GM21447 (cell line): ENCODE measurements around the gene UBE2L3.
"Not testable (repeated sequence)": the region's sequence is repeated elsewhere in the genome, so short reads cannot be mapped to it uniquely, and the experiment has no call there.

Source experiments
- ATAC-seq: cut with Tn5 transposase; IDR thresholded peaks from one replicate; pipeline ENCODE4 v1.9.1; 2021; ENCODE audit not compliant: unreplicated experiment

UBE2L3 gene

DNA sequence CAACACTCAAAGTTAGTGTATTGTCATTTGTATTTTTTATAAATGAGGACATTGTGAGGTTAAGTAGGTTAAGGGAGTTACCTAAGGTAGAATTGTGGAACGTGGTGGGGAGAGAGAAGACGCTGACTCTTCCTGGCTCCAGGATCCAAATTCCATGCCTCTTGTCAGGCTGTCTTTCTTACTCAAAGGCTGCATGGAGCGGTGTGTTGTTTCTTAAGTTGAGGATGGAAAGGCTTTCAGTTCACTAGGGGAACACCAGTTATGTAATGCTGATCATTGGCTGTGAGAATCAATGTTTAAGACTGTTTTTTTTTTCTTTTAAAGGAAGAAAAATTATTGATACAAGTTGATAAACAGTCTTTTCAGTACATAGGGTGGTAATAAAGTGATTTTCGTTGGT is 2.9 kb downstream of the UBE2L3 start:
- ATAC-seq = no peak

DNA sequence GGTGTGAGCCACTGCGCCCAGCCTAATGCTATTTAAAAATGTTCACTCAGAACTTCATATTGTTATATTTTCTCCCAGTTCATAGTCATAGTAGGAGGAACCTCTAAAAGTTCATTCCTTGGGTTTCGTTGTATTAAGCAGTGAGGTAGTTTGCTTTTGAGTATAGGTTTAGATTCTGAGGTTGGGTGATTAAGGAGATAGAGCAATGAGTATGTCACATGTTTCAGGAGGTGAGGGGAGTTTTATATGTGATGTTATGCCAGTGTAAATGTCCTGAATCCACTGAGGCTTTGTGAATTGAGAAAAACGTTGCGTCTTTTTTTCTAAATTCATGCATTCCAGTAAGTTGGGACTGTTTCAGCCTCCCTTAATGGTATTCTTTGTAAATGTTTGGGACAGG is 4.2 kb downstream of the UBE2L3 start:
- no peak for ATAC-seq

DNA sequence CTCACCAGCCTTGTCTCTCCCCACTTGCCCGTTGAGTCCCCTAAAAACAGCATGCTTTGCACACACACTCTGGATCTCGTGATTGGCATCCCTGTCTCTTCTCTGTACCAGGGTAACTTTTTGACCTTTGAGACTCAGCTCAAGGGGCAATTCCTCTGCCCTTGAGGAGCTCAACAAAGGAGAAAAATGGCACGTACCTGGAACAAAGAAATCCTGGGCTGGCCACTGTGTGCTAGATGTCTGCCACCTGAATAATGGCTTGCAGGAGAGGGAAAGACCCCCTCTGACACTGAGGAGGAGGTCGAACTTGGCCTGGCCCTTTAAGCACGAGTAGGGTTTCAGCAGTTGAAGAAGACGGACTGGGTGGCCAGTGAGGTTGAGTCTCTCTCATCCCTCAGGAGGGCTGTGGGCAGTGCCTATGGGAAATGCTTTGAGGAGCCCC is 5.8 kb downstream of the UBE2L3 start:
- ATAC-seq = no peak

DNA sequence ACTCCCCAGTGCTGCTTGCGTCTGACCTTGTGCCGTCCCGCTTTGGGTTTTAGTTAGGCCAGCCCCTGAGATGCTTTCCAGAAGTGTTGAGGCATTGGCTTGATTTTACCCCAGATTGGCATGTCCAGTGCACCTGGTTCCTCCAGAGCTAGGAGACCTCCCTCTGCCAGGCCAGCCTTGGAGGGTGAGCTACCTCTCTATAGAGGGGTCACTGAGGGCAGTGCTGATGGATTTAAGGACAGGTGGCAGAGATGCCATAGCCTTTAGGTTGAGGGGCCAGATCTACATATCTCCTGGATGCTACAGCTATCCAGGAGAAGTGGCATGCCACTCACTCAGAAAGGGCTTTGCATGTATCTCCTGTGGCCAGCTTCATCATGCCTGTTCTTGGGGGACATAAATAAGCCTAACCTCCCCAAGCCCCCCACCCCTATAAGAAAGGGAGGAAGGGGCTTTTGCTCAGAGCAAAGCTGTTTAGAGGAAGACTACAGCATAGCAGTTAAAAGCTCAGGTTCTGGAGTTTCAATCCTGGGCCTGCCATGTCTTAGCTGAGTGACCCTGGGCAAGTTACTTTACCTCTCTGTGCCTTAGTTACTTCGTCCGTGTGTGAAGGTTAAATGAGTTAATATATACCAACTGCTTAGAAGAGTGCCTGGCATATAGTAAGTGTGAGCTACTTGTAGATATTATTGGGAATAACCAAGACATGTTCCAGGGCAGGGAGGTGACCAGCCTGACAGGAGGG is 6.4 kb downstream of the UBE2L3 start:
- no peak for ATAC-seq

DNA sequence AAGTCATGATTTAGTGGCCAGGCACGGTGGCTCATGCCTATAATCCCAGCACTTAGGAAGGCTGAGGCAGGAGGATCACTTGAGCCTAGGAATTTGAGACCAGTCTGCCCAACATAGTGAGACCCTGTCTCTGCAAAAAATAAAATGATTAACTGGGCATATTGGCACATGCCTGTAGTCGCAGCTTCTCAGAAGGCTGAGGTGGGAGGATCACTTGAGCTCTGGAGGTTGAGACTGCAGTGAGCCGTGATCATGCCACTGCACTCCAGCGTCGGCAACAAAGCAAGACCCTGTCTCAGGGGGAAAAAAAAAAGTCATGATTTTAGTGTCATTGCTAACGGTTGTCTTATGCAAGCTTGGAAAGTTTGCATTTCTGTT is 11.9 kb downstream of the UBE2L3 start:
- ATAC-seq = no peak

DNA sequence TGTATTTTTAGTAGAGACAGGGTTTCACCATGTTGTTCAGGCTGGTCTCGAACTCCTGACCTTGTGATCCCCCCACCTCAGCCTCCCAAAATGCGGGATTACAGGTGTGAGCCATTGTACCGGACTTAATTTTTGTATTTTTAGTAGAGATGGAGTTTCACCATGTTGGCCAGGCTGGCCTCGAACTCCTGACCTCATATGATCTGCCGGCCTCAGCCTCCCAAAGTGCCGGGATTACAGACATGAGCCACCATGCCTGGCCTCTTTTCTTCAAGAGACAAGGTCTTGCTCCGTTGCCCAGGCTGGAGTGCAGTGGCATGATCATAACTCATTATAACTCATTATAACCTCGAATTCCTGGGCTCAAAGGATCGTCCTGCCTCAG is 13.1 kb downstream of the UBE2L3 start:
- ATAC-seq = not testable (repeated sequence)

DNA sequence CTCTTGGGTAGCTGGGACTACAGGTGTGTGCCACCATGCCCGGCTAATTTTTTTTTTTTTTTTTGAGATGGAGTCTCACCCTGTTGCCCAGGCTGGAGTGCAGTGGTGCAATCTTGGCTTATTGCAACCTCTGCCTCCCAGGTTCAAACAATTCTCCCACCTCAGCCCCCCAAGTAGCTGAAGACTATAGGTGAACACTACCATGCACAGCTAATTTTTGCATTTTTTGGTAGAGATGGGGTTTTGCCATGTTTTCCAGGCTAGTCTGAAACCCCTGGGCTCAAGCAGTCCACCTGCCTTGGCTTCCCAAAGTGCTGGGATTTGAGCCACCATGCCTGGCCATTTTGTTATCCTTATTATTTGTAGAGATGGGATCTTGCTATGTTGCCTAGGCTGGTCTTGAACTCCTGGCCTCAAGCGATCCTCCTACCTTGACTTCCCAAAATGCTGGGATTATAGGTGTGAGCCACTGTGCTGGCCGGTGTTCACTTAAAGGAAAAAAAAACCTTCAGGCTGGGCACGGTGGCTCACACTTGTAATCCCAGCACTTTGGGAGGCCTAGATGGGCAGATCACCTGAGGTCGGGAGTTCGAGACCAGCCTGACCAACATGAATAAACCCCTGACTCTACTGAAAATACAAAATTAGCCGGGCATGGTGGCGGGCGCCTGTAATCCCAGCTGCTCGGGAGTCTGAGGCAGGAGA is 13.6 kb downstream of the UBE2L3 start:
- not testable (repeated sequence) for ATAC-seq

DNA sequence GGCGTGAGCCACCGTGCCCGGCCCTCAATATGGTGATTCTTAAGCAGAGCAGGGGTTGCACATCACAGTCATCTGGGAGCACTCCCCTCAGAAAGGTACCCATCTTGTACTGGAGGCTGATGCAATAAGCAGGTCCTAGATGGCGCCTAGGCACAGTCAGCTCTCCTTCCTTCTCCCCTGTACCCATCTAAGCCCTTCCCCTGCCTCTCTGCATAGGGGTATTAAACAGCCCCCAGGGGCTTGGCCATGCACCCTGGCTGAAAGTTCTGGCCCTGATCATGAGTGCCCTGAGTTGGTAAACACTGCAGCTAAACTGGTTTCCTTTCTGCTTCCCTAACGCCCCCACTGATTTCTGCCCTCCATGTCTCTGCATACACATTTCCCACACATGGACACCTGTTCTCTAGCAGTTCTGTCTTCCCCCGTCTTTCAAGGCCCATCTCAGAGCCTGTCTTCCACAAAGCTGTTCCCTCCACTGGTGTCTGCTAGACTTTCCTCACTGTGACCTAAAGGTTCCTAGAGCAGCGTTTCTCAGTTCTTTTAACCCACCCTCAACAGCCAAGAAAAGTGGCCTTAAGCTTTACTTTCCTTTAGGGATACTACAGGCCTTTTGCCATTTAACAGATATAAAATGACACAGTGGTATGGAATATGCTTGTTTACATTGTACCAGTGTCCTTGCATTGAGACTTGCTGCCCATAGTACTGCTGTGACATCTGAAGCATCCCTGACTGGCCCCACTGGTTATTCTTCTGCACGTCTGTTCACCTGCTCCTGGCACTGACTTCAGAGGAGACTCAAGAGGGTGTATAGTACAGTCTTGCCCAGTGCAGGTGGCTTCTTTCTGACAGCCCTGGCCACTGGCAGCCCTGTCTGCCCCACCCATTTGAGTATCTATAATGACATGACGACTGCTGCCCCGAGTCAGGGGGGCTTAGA is 15.6 kb downstream of the UBE2L3 start:
- ATAC-seq = no peak

DNA sequence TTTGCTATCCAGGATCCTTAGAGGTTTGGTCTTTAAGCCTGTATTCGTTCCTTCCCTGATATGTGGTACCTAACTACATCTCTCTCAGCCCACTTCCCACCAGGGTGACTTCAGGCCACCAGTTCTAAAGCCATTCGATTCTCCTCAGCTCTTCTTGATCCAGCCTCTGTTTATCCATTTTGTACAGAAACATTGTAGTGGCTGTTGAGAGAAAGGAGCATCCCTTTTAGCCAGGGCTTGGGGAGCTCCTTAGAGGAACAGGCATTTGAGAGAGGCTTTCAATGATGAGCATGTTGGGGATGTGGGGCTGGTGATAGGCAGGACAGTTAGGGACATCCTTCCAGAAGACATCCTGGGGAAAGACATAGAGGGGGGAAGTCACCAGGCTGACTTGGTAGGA is 17.9 kb downstream of the UBE2L3 start:
- no peak for ATAC-seq

DNA sequence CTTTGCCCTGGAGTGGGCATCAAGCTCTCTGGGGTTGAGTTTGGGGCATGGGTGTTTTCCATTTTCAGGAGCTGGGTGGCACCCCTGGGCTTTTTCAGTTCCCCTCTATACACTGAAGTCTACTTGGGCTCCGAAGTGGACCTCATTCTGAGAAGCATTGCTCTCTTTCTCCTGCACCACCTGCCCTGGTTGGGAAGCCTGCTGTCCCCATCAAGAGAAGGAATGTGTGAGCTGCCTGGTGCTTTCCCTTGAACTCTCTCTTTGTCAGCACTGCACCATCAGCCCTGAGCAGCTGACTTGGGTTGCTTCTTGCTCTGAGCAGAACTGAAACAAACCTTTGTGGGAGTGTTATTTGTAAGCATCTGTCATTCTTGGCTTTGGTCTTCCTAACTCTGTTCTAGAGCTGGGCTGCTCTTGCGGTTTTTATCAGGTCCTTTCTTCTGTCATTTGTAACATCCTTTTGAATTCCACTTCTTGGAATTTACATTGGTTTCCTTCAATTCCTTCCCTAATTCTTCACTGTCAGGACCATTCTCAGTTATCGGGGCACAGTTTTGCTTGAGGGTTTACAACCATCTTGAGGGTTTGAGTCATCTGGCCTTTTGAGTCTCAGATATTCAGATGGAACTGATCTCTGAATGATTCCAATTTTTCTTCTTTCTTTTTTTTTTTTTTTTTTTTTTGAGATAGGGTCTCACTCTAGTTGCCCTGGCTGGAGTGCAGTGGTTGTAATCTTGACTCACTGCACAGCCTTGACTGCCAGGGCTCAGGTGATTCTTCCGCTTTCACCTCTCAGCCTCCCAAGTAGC is 20.5 kb downstream of the UBE2L3 start:
- ATAC-seq = peak; percentile 91

DNA sequence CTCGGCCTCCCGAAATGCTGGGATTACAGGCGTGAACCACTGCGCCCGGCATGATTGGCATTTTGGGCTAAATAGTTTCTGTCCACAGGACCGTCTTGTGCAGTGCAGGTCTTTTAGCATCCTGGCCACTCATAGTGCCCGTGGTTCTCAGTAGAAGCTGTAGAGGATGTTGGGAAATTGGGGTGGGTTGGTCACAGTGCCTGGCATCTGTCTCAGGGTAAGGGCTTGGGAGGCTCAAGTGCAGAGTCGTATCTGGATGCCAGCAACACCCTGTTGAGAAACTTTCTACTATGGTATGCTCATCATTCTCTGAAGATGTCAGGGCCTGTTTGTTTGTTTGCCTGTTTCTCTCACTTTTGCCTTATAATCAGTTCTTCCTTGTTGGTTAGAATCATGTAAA is 21.9 kb downstream of the UBE2L3 start:
- no peak for ATAC-seq

DNA sequence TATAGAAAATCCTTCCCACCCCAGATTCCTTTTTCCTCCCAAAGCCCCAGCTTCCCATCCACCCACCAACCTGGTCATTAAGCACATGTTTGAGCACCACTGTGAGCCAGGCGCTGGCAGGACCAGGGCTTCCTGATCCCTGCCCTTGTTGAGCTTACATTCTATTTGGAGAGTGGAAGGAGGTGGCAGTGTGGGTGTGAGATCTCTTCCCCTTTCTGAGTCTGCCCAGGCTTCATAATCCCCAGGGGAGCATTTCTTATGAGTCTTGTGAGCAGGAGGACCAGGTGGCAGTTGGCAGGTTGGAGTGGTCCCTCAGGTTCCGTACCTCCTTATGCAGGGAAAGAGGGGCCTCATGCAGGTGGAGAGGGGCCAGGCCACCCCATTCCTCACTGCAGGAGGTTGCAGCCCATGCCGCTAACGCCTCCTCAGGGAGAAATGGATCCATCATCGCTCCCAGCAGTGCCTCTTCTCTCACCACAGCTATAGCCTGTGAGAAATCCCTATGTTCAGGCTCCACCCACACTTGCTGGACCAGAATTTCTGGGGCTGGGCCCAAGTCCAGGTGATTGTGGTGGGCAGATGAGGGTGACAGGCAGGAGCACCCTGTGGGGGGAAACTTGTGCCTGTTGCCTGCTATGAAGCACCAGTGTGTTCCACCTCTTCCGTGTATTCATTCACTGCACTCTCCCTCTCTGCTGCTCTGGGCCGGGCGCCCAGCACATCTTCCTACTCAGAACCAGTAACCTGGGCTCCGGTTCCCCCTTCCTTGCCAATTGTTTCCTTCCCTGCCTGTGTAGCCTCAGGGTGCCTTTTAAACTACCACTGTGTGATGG is 23.5 kb downstream of the UBE2L3 start:
- ATAC-seq = no peak

DNA sequence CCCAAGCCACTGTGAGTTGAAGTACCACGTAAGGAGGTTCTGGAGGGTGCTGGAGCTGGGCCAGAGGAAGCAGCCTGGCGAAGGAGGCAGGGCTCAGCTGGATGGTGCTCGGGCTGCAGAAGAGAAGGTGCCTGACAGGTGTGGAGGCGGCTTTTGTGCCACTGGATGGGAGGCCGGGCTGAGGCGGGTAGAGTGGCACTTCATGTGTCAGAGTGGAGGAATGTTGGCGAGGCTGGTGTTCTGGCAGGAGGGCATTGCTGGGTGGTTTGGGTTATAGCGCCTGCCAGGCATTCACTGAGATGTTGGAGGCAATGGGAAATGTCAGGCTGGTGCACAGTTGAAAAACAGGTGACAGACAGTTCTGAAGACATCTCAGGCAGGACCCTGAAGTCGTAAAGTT is 24.2 kb downstream of the UBE2L3 start:
- no peak for ATAC-seq

DNA sequence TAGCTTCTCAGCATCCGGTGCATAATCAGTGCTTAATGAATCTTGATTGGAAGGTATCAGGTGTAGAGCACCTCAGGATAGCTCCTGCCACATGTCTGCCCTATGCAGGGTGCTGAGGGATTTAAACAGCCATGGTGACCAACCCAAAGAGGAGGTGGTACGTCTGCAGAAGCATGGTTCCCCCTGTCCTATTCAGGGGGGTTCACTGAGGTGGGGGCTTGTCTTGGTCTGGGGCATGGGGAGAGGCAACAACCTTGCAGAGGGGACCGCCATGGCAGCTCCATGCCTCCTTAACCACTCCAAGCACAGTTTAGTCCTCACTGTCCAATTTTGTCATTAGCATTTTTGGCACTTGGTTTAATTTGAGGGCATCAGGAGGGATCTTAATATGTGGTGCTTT is 24.9 kb downstream of the UBE2L3 start:
- no peak for ATAC-seq

DNA sequence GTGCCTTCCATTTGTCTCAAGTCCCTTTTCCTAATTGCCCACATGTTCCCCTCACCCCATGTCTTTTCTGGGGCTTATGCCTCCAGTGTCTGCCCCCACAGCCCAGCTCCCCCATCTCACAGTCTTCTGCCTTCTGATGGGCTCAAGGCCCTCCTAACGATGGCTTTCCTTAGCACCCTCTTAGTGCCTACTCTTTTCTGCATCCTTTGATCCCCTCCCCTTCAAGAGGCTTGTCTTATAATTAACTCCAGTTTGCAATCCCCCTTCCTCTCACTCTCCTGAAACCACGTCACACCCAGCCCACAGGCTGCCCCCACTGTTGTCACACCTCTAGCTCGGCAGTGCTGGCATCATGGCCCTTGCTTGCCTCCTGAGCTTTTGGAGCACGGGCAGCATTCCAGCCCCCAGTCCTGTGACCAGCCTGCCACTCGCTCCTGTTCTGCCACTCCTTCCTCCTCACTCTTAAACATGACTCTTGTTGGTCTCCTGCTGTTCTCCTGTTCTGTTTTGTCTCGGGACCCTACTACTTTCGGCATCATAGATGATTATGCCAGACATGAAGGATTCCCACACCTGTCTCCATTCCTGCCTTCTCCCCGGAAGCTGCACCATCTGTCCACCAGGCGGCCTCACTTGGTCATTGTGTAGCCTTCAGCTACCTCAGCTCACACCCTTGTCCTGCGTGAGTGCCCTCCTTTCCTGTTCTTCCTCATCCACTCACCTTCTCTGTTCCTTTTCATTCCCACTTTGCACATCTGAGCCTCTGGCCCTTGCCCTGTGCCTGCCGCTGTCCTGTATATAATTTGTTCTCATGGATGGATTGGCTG is 26.1 kb downstream of the UBE2L3 start:
- no peak for ATAC-seq

DNA sequence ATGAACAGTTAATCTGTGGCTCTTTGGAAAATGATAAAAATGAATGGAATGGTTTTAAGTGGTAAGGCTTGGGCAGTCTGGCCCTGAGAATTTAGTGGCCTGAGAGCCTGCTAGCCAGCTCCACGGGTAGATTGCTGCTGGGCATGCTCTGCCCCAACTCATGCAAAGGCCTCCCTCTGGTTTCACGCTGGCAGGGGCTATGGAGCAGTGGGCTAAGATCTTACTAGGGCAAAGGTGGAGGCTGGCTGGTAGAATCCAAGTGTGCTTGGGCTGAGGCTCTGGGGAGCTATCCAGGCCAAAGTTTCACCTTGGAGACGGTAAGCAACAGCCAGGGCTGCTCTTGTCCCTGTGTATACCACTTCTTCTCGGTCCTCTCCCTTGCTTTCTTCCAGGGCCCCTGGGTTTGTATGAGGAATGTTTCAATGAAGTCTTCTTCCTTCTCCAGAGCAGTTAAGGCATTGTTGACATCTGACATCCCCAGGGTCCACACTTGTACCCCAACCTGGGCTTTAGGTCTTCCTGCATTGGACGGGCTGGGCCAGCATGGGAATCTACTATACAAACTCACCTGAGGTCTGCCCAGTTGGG is 27.4 kb downstream of the UBE2L3 start:
- no peak for ATAC-seq

DNA sequence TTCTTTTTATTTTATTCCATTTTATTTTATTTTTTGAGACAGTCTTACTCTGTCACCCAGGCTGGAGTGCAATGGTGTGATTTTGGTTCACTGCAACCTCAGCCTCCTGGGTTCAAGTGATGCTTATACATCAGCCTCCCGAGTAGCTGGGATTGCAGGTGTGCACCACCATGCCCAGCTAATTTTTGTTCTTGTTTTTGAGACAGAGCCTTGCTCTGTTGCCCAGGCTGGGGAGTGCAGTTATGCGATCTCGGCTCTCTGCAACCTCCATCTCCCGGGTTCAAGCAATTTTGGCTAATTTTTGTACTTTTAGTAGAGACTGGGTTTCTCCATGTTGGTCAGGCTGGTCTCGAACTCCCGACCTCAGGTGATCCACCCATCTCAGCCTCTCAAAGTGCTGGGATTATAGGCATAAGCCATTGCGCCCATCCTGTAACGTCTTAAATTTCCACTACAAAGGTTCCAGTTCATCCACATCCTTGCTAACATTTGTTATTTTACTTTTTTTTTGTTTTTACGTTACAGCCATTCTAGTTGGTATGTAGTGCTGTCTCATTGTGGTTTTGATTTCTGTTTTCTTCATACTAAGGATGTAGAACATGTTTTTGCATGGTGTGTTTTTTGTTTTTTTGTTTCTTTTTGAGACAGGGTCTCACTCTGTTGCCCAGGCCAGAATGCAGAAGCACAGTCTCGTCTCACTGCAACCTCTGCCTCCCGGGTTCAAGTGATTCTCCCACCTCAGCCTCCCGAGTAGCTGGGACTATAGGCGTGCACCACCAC is 29.0 kb downstream of the UBE2L3 start:
- not testable (repeated sequence) for ATAC-seq

DNA sequence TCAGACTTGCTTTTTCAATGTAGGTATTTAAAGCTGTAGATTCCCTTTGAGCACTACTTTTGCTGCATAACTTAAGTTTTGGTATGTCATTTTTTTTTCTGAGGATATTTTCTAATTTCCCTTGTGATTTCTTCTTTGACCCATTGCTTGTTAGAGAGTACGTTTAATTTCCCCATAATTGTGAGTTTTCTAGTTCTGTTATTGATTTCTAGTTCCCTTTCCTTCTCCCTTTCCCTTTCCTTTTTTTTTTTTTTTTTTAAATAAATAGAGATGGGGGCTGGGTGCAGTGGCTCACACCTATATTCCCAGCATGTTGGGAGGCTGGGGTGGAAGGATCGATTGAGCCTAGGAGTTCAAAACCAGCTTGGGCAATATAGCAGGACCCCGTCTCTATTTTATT is 30.8 kb downstream of the UBE2L3 start:
- ATAC-seq = no peak
